Uterus (tissue), 4 donors: Measurements from ENCODE around the gene SND1. TPM values are rescaled to one million over a fixed set of nuclear protein-coding genes. Genes with fewer than 3 reads are reported as not detected.

Source experiments
- DNase-seq, 2 donors: peaks; one replicate each; pipeline ENCODE4 v3.0.0-alpha.2; 2019 to 2020
- H3K27ac ChIP-seq, 2 donors: fragments of 200-600 bp; sonication (generic); 1 replicate in 1 of 2; 2 replicates in 1 of 2; pipeline ENCODE4 v1.5.1; 2016 to 2018
- H3K27me3 ChIP-seq, 2 donors: fragments of 200-600 bp; sonication (generic); one replicate each; pipeline ENCODE4 v1.5.1; 2018 to 2019; ENCODE audit warnings: control low read depth in 1 of 2
- H3K36me3 ChIP-seq, 2 donors: fragments of 200-600 bp; sonication (generic); one replicate each; pipeline ENCODE4 v1.5.1; 2019; ENCODE audit warnings: control low read depth in 1 of 2
- H3K4me1 ChIP-seq, 2 donors: fragments of 200-600 bp; sonication (generic); one replicate each; pipeline ENCODE4 v1.5.1; 2018 to 2019; ENCODE audit warnings: control low read depth in 1 of 2
- H3K4me3 ChIP-seq, 2 donors: fragments of 200-600 bp; sonication (generic); 1 replicate in 1 of 2; 2 replicates in 1 of 2; pipeline ENCODE4 v1.5.1; 2018 to 2019; ENCODE audit warnings: mild to moderate bottlenecking in 1 of 2
- H3K9me3 ChIP-seq, 2 donors: fragments of 200-600 bp; sonication (generic); one replicate each; pipeline ENCODE4 v1.5.1; 2019; ENCODE audit warnings: control low read depth in 1 of 2
- CTCF ChIP-seq, 4 experiments: fragments of 200-600 bp in 2 of 4; fragments of 450-650 bp in 2 of 4; sonication (generic) in 2 of 4; IDR thresholded peaks; one replicate each; pipeline ENCODE4 v1.5.1; 2016 to 2019; ENCODE audit warnings: antibody characterized with exemption in 4 of 4, mild to moderate bottlenecking in 2 of 4, moderate library complexity in 1 of 4
- POLR2A ChIP-seq, 2 donors: fragments of 450-650 bp; IDR thresholded peaks; one replicate each; pipeline ENCODE4 v1.6.1; 2016; ENCODE audit warnings: antibody characterized with exemption in 2 of 2, mild to moderate bottlenecking in 1 of 2, moderate library complexity in 1 of 2
- intact Hi-C: fragments of 100-400 bp; cut with DNase I; formaldehyde crosslinking; loops from one replicate; pipeline ENCODE4 v1.15.1; 2023; ENCODE audit warnings: low total_unique reads
- total RNA-seq, 4 donors: library from RNA; depleted of rRNA in 3 of 4; stranded (reverse); fragments of >200 nt in 3 of 4; gene quantifications; one replicate each; pipeline versions ENCODE4 v1.1.0 to v1.2.4, GENCODE V29; 2014 to 2023
- donor health status: DM: yes; HTN: yes; CAD: no.

Gene SND1
- total RNA-seq, 4 donors from 2014 or later, result 54.8 to 192 (median 117) TPM

- Histone ChIP-seq H3K27ac (no peak overlapping the region), H3K36me3 (no peaks in the 10 kb centered on the region), H3K4me1 (peaks cover 5% of the 10 kb centered on the region in 2 donors), H3K4me3 (no peak overlapping the region), H3K27me3 (no peaks in the 10 kb centered on the region), H3K9me3 (no peaks in the 10 kb centered on the region)
- intact Hi-C loops, result no loop called here
- DNase-seq, result no peak
- TF ChIP-seq POLR2A (IDR thresholded peaks at IDR 0.05), result no peak
- TF ChIP-seq CTCF (IDR thresholded peaks at IDR 0.05), result no peak
These were observed 374.6 kb downstream of the SND1 start for GRCh38 chr7:128026551-128026950.

GRCh38 chr7:128027485-128027980 lies 375.5 kb downstream of the SND1 start:
- no peak for DNase-seq
- Histone ChIP-seq H3K9me3 (no peaks in the 10 kb centered on the region), H3K36me3 (no peaks in the 10 kb centered on the region), H3K27me3 (no peaks in the 10 kb centered on the region), H3K4me1 (peaks cover 5 to 6% of the 10 kb centered on the region in 2 donors), H3K4me3 (no peak overlapping the region), H3K27ac (no peak overlapping the region)
- TF ChIP-seq POLR2A (IDR thresholded peaks at IDR 0.05) (no peak), CTCF (IDR thresholded peaks at IDR 0.05) (no peak)
- intact Hi-C loops, result no loop called here

- Histone ChIP-seq H3K4me1 (peaks cover 5 to 6% of the 10 kb centered on the region in 2 donors), H3K9me3 (no peaks in the 10 kb centered on the region)
- intact Hi-C loops, result no loop called here
These were observed 377.5 kb downstream of the SND1 start for GRCh38 chr7:128029405-128029995.

GRCh38 chr7:128030263-128030653 lies 378.3 kb downstream of the SND1 start:
- no peak for TF ChIP-seq CTCF (IDR thresholded peaks at IDR 0.05)
- TF ChIP-seq POLR2A (IDR thresholded peaks at IDR 0.05), result no peak
- H3K36me3 ChIP-seq, result no peaks in the 10 kb centered on the region
- no peak for DNase-seq
- H3K9me3 ChIP-seq, result no peaks in the 10 kb centered on the region
- peaks cover 5 to 6% of the 10 kb centered on the region in 2 donors for H3K4me1 ChIP-seq
- no peak overlapping the region for H3K4me3 ChIP-seq
- H3K27ac ChIP-seq, result no peak overlapping the region
- no peaks in the 10 kb centered on the region for H3K27me3 ChIP-seq
- intact Hi-C loops, result no loop called here

More at GRCh38 chr7:128029405-128029995, 377.5 kb downstream of the SND1 start:
- H3K27ac ChIP-seq, result no peak overlapping the region
- no peak for DNase-seq
- no peaks in the 10 kb centered on the region for H3K36me3 ChIP-seq
- TF ChIP-seq CTCF (IDR thresholded peaks at IDR 0.05) (no peak), POLR2A (IDR thresholded peaks at IDR 0.05) (no peak)
- H3K4me3 ChIP-seq, result no peak overlapping the region
- H3K27me3 ChIP-seq, result no peaks in the 10 kb centered on the region

GRCh38 chr7:128030654-128031611 lies 378.9 kb downstream of the SND1 start, which contains the start of gene LRRC4:
TSS of gene LRRC4 (minus strand) at chr7:128031437. CDS start at chr7:128030640, 797 bp downstream.
- H3K4me3 ChIP-seq, result peak within 1 kb of the TSS; percentile 25 to 49
- peak in 2 of 4 experiments; percentile 15 to 25 for TF ChIP-seq CTCF (IDR thresholded peaks at IDR 0.05)
- no peak for TF ChIP-seq POLR2A (IDR thresholded peaks at IDR 0.05)
- no peaks in the 10 kb centered on the region for H3K27me3 ChIP-seq
- peaks cover 5 to 6% of the 10 kb centered on the region in 2 donors for H3K4me1 ChIP-seq
- H3K9me3 ChIP-seq, result no peaks in the 10 kb centered on the region
- no peaks in the 10 kb centered on the region for H3K36me3 ChIP-seq
- intact Hi-C loops, result no loop called here
- peak within 1 kb of the TSS; percentile 44 to 55 for H3K27ac ChIP-seq
- peak in 1 of 2 donors; percentile 28 for DNase-seq
